Fibroblast of upper back skin (primary cell): Measurements from ENCODE around the gene CCDC12.
A peak's percentile ranks its signal among the peaks of the same experiment; 100 is the strongest.
"Not testable (repeated sequence)": the region's sequence is repeated elsewhere in the genome, so short reads cannot be mapped to it uniquely, and the experiment has no call there.

Experiments
- DNase-seq: peaks from one replicate; pipeline ENCODE4 v3.0.0-alpha.2; 2013

The CCDC12 gene

DNA sequence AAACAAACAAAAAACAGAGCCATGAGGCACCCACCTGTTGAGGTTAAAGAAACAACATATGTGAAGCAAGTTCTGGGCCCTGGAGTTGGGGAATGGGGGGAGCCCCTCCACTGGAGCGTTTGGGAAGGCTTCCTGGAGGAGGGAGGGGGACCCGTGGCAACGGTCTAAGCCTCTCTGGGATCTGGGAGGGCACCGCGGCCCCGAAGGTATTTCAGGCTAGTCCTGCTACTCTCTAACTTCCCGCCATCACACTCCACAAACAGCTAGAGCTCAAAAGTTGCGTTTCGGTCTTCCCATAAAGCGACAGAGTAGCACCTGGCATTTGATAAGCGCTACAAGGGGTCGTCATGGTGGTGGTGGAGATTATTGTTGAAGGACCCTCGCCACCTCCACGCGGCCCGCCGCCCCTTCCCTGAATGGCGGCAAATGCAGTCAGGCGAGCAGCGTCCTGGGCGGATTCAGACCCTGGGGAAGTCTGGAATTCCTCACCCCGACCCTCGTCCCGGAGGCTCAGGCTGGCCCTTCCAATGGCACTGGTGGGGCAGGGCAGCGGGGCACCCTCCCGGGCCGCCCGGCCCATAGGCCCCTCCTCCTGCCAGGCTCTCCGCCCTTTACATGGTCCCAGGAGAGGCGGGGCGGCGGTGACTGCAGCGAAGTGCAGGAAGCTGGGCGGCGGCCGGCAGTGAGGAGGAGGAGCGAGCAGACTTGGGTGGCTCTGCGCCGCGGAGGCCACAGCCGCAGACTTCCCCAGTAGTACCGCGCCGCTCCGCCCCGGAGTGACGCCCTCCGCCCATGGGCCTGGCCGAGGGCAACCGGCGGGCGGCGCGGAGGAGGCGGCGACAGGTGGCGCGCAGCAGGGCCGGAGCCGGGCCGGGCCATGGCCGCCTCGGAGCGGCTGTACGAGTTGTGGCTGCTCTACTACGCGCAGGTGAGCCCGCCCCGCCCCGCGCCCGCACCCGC lies 2.7 kb upstream of the CCDC12 start, which contains the start of gene NBEAL2:
Gene NBEAL2, plus strand, starts transcription at position 682 of the 960 bp plus-strand sequence. Its CDS starts 196 bp downstream, at position 878.
- peak; percentile 88 for DNase-seq

DNA sequence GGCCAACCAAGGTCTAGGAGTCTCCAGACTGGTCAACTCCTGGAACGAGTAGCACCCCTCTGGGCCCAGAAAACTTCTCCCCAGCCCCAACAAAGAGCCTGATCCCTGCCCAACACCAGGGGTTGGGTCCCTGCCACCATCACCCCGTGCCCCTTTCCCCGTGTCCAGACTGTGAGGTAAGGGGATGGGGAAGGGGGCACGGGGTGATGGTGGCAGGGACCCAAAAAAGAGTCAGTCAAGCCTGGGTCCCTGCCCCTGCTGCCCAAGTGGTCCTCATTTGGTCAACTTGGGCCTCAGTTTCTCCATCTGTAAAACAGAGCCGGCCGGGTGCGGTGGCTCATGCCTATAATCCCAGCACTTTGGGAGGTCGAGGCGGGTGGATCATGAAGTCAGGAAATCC lies 1.8 kb upstream of the CCDC12 start:
- no peak for DNase-seq

DNA sequence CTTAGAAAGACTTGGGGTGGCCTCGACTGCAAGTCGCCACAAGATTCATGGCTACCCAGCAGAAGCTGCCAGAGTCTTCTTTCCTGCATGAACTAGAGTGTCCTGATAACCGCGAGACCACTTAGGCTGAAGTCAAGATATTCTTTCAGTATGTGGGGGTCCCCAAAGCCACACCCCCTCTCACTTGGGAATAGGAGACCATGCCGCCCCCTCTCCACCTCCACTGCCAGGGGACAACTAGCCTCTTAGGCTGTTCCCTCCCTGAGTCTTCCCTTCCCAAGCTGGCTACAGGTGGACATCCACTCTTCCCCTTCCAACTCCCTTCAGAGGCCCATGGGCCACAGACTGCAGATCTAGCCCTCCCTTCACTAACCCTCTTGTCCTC lies 1.3 kb upstream of the CCDC12 start:
- no peak for DNase-seq

DNA sequence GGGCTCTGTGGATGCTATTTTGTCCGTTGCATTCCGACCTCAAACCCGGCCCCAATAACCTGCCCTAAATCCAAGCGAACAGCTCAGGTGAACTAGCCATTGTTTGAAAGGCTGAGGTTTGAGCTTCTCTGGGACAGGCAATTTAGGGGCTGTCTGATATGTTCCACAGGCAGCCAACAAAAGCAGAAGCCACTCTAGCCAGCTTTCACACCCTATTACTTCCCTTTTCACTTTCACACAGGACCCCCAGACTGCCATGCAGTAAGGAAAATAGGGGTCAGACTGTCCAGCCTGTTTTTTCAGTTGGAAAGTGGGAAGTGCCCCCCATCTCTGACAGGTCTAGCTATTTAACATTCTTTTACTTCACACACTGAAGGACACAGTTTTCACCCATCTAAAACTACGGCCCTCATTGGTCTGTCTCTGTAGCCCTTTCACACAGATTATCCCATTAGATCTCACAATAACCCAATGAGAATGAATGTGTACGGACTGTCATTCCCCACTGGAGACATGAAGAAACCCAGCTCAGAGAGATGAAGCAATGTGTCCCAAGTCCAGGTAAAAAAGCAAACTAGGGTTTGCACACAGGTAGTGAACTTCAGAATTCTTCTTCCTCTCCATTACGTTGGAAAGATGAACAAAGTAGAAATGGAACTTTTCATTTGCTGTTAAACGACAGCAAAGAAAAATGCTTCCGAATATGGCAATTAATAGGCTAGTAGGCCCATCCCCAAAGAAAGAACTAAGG lies 1.9 kb downstream of the CCDC12 start:
- no peak for DNase-seq

DNA sequence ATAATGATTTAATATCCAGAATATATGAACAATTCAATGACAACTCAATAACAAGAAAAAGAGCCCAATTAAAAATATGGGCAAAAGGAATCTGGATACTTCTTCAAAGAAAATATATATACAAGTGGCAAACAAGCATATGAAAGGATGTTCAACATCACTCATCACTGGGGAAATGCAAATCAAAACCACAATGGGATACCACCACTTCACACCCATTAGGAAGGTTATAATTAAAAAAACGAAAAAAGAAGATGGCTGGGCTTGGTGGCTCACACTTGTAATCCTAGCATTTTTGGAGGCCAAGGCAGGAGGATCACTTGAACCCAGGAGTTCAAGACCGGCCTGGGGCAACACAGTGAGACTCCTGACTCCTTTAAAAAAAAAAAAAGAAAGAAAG lies 4.1 kb downstream of the CCDC12 start:
- no peak for DNase-seq

DNA sequence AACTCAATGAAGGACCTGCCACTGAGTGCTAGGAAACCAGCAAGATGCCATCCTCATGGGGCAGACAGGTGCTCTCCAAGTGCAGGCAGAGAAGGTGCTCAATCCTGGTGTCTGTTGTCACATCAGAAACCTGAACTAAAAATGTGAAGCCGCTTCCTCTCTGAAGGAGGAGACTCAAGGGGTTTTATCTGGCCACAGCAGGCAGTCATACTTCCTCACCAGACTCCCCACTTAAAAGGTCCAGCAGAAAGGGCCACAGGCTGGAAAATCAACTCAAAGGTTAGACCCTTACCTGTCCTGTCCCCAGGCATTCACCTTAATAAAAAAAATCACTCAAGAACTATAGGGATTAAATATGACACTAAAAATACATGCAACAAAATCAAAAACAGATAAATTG lies 4.8 kb downstream of the CCDC12 start:
- no peak for DNase-seq

DNA sequence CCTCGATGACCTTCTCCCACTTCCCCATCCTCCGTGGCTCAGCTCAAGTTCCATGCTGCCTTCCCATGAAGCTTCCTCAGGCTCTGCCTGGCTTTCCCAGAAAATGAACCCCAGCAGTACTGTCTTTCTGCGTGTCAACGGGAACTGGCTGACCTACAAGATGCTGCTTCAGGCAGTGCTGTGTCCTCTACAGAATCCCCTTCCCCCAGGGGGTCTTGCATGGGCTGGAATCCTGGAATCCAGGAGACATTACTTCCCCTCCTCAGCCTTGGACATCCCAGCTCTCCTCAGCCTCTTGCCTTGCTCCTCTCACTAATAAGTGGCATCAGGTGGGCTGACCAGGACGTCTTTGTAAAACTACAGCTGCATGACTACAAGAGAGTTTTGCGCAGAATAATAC lies 5.4 kb downstream of the CCDC12 start:
- DNase-seq, result no peak

DNA sequence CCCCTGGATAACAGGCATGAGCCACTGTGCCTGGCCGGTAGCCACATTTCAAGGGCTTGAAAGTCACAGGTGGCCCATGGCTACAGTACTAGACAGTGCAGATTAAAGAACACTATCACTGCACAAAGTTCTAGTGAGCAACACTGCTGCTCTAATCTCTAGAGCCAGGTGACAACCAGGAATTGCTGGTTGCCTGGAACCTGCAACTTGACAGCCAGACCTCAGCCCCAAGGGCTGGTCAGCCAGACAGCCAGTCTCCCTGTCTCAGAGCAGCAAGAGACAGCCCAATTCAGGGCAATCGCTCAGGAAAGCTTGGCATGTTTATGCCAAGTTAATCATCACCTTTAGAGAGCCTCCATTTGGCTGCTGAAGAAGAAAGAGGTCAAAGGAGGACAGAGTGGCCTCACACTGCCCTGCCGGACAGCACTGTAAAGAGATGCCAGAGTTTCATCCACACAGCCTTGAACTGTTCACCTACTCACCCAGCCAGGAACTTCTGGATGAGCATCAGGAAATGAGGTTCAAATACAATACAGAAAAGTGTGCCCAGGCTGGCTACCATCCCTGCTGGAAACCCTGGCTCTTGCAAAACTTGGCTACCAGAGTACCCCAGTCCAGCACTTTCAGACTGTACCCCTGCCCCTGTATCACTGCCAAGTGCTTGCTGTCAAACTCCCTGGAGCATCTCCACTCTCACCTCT lies 6.0 kb downstream of the CCDC12 start:
- no peak for DNase-seq

DNA sequence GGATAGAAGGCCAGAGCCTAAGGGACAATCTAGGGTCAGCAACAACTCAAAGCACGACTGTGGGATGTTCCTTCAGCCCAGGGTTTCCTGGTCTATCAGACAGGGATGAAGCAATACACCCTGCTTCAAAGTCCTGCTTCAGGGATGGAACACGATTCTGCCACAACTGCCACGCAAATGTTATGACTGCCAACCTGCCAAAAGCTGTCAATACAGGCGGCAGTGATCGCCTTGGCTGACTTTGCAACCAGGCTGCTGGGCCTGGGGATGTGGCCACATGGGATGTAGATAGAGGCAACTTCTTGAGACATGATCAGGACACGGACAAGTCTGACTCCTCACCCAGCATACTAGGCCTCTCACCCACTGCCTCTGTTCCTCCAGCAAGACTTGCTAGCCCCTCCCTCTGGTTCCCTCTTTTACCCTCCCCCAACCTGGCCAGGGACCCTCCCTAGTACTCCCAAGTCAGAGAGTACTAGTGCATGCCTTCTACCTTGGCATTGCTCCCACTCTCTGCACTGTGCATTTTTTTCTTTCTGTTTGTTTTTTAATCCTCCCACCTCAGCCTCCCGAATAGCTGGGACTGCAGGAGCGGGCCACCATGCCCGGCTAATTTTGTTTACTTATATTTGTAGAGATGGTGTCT lies 7.6 kb downstream of the CCDC12 start:
- DNase-seq, result no peak

DNA sequence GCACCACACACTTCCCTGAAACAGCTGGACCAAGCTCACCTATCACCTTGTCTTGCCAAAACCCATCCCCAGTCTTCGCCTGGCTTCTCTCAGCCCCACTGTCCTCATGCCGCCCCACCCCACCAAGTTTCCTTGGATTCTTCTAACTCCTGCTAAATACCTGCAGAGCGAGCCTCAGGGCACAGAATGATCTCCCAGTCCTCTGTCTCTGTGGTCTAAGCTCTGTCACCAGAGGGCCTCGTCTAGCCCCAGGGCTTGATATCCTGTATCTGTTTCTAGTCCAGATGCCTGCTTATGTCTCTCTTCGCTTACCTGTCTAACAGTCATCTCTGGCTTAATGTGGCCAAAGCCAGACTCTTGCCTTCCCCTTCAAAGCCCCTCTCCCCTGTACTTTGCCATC lies 9.7 kb downstream of the CCDC12 start:
- DNase-seq, result no peak

DNA sequence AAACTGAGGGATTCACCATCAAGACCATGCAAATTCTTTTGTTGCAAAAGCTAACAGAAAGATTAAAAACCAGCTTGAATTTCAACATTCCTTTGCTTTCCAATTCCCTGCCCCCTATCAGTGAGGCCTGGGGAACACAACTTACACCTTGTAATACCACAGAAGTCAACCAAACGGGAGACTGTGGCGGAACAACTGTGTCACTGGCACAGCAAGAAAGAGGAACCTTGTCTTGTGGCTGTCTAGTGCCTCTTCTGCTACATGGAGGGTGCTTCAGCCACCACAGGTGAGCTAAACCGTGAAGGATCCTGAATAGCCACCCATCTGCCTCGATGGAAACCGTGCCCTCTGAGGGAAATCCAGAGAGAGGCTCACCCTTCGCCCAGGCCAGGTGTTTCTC lies 11.4 kb downstream of the CCDC12 start:
- DNase-seq, result no peak

DNA sequence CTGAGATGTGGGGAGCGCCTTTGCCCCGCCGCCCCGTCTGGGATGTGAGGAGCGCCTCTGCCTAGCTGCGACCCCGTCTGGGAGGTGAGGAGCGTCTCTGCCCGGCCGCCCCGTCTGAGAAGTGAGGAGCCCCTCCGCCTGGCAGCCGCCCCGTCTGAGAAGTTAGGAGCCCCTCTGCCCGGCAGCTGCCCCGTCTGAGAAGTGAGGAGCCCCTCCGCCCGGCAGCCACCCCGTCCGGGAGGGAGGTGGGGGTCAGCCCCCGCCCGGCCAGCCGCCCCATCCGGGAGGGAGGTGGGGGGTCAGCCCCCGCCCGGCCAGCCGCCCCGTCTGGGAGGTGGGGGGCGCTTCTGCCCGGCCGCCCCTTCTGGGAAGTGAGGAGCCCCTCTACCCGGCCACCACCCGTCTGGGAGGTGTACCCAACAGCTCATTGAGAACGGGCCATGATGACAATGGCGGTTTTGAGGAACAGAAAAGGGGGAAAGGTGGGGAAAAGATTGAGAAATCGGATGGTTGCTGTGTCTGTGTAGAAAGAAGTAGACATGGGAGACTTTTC lies 12.4 kb downstream of the CCDC12 start:
- DNase-seq, result not testable (repeated sequence)

DNA sequence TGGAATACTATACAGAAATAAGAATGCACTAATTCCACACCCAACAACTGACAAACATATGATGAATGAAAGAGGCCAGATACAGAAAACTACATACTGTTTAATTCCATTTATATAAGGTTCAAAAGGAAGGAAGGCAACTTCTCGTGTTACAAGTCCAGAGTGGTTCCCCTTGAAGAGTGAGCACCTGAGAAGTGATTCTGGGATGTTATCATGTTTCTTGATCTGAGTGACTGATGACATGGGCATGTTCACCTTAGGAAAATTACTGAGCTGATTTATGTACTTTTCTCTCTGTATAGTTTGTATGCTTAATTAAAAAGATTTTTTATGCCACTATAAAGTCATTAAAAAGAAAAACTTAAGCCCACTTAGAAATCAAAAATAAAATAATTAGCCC lies 13.6 kb downstream of the CCDC12 start:
- no peak for DNase-seq

DNA sequence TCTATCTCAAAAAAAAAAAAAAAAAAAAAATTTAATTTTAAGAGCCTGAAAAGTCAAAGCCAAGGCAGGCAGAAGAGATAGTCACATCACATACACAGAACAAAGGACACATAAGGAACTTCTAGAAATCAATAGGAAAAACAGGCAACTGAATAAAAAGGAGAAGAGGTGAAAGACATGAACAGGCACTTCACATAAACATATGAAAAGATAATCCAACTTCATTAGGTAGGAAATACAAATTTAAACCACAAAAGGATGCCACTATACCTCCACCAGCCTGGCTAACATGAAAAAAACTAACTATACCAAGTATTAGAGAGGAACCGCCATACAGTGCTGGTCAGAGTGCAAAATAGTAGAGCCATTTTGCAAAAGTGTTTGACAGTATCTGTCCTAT lies 14.1 kb downstream of the CCDC12 start:
- DNase-seq, result no peak

DNA sequence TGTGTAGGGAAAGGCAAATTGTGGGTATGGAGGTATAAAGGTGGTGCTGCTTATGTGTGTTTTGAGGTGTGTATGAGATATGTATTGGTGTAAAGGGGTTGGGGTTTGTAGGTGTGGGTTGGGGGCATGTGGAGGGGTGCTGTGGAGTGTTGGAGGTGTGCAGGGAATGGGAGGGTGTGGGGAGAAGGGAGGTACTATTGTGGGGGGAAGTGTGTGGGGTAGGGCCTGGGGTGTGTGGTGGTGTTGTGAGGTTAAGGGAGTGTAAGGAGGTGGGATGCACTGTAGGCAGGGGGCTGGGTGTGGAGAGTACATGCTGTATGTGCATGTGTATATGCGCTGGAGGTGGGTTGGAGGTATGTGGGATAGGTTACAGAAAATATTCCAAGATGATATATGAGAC lies 15.7 kb downstream of the CCDC12 start:
- DNase-seq, result no peak

DNA sequence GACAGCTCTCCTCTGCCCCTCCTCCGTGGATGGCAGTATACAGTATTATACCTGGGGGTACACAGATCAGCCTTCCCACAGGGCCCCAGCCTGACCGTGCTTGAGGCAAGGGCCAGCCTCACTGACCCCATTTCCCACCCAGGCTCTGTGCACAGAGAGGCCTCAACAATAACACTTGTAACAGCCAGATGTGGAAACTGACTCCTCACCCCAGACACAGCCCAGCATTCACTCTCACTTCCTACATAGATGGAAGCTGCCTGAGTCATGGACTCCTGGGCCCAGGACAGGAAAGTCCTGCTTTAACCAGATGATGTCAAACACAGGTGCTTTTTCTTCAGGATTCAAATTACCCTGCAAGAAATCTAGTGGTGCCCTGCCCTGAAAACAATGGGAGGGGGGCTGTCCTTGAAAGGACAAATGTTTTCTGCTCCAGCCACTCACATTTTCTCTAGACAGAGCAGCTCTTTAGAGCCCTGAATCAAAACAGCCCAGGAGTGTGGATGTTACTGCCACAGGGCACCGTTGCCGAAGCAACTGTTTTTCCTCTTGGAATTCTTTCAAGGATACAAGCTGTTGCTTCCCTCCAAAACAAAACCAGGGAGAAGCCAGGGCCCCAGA lies 16.4 kb downstream of the CCDC12 start:
- DNase-seq, result peak; percentile 39

DNA sequence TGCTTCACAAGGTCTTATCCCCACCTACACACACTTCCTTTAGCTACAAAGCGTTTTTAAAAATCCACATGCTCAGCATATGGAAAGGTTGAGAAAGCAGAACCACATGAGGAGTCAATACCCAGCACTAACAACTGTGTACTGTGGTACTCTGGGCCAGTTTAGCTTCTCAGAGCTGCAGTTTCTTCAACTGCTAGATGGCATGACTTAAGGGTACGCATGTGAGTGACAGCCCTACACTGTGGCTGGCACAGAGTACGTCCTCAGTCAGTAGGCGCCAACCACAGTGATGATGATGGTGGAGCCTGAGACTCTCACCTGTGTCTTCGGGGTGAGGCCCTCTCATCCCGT lies 17.4 kb downstream of the CCDC12 start:
- DNase-seq, result no peak

DNA sequence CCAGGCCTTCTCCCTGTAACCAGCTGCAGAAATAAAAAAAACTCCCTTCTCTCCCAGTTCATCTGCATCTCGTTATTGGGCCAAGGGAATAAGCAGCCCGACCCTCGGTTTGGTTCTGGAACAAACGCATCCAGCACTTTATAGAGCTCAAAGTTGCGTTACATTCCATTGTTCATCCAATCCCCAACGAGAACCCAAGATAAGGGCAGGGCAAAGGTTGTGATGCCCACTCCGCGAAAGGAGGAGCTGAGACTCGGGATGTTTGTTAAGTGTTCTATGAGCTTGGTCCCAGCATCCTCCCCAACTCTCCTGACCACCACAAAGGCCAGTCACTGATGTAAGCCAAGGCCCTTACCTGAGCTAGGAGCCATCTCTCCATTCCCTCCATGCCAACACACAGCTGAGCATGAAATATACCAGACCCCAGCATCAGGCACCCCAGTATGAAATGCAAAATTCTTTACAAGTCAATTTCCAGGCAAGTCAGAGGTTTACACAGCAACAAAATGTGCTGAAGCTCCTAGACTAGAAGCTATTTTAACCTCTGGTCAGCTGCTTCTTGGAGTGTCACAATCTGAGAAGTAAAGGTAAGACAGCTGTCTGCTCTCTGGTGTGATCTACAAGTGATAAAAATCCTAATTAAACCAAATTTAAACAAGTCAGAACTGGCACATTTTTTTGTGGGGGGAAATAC lies 17.9 kb downstream of the CCDC12 start:
- no peak for DNase-seq

DNA sequence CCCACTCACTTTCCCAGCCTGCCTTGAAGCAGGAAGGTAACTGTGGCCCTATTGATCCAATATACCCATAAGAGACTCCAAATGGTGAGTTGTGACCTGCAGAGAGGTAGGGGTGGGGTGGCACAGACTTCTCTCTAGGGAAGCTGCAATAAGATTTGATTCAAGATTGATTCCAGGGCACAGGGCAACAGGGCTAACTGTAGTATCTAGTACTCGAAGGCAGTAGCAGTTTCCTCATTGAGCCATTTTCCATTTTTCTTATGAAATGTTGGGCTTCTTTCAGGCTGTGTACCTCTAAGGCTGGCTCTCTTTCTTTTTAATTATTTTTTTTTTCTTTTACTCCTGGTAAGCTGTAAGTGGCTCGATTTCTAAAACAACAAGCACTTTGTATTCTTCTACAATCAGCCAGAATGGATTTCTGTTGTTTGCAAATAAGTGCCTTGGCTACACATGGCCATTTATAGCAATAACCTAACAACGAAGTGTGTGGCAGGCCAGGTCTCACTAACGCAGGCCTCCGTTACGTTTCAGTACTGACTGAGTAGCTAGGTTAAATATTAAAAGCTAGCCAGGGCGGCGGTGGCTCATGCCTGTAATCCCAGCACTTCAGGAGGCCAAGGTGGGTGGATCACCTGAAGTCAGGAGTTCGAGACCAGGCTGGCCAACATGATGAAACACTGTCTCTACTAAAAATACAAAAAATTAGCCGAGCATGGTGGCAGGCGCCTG lies 19.3 kb downstream of the CCDC12 start:
- no peak for DNase-seq

DNA sequence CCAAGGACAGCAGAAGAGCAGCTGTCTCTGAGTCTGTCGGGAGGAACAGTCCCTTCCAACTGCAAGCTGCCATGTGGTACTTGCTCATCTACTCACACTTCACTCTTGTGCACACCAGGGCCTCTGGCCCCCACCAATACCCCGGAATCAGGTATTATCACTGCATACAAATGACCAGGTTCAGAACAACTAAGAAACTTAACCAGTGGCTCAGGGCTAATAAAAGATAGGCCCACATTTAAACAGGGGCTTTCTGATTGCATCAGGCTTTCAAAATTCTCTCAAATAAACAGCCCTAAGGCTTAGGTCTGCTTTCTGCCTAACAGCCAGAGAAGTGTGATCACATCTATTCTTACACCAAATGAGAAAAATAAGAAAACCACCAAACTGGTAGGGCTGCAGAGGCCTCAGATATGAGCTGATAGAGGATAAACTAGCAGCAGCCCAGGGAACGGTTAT lies 20.7 kb downstream of the CCDC12 start:
- no peak for DNase-seq

DNA sequence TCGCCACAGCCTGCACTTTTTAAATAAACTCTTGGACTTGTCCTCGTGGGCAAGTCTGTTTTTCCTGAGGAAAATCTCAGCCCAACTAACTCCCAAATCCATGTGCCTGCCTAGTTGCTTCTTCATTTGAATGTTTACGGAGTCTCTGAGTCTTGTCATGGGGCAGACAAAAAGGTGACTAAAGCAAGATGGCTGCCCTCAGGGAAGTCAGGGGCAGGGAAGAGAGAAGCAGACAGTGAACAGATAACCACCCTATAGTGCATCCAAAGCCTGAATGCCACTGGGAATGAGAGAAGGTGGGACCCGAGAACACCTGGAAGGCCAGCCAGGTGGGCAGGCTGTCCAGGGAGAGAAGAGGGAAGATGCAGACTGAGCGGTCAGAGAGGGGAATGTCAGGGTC lies 21.4 kb downstream of the CCDC12 start:
- DNase-seq, result no peak
